SW 1271 (cell line): ENCODE data around the gene ADAT3.

Source experiments
- DNase-seq, 2 experiments: peaks; one replicate each; lab custom pipeline; 2025; lab: John Stamatoyannopoulos, UW

The ADAT3 gene

GRCh38 chr19:1938071-1938470 lies 32.9 kb downstream of the ADAT3 start:
- no peak for DNase-seq

- no peak for DNase-seq
Observed at GRCh38 chr19:1941146-1942077, 36.2 kb downstream of the ADAT3 start, which contains the start of gene CSNK1G2. CSNK1G2 (plus strand) TSS chr19:1941172; CDS start chr19:1969773, 28,601 bp downstream.

GRCh38 chr19:1942078-1942933 lies 37.1 kb downstream of the ADAT3 start:
- peak in 1 of 2 experiments; percentile 73 for DNase-seq

- DNase-seq: no peak
Observed at GRCh38 chr19:1942934-1943555, 37.8 kb downstream of the ADAT3 start.

GRCh38 chr19:1943661-1944087 lies 38.5 kb downstream of the ADAT3 start:
- no peak for DNase-seq

- no peak for DNase-seq
Observed at GRCh38 chr19:1944088-1944915, 39.1 kb downstream of the ADAT3 start.

- DNase-seq: no peak
Observed at GRCh38 chr19:1944916-1945561, 39.8 kb downstream of the ADAT3 start.

- no peak for DNase-seq
Observed at GRCh38 chr19:1945899-1946298, 40.7 kb downstream of the ADAT3 start.

- no peak for DNase-seq
Observed at GRCh38 chr19:1947651-1948209, 42.5 kb downstream of the ADAT3 start.

GRCh38 chr19:1949304-1950101 lies 44.3 kb downstream of the ADAT3 start:
- DNase-seq: no peak

- DNase-seq: no peak
Observed at GRCh38 chr19:1950640-1951039, 45.4 kb downstream of the ADAT3 start.

- DNase-seq: no peak
Observed at GRCh38 chr19:1952635-1953034, 47.4 kb downstream of the ADAT3 start.

GRCh38 chr19:1953037-1953436 lies 47.8 kb downstream of the ADAT3 start:
- no peak for DNase-seq

GRCh38 chr19:1953441-1954094 lies 48.4 kb downstream of the ADAT3 start:
- no peak for DNase-seq

GRCh38 chr19:1954532-1954933 lies 49.3 kb downstream of the ADAT3 start:
- no peak for DNase-seq

GRCh38 chr19:1955171-1956121 lies 50.2 kb downstream of the ADAT3 start:
- no peak for DNase-seq

- DNase-seq: no peak
Observed at GRCh38 chr19:1956122-1956494, 50.9 kb downstream of the ADAT3 start.
